Subcutaneous preadipocyte (primary cell): Measurements from ENCODE around the gene ASXL3. TPM values are rescaled to one million over a fixed set of nuclear protein-coding genes. Genes with fewer than 3 reads are reported as not detected.

Experiments
- total RNA-seq: library from RNA; depleted of rRNA; stranded (reverse); fragments of >200 nt; gene quantifications from 2 replicates; pipeline ENCODE4 v1.2.3, GENCODE V29; 2012

ASXL3 gene
- total RNA-seq, result 0.59 and 0.73 TPM in 2 replicates

DNA sequence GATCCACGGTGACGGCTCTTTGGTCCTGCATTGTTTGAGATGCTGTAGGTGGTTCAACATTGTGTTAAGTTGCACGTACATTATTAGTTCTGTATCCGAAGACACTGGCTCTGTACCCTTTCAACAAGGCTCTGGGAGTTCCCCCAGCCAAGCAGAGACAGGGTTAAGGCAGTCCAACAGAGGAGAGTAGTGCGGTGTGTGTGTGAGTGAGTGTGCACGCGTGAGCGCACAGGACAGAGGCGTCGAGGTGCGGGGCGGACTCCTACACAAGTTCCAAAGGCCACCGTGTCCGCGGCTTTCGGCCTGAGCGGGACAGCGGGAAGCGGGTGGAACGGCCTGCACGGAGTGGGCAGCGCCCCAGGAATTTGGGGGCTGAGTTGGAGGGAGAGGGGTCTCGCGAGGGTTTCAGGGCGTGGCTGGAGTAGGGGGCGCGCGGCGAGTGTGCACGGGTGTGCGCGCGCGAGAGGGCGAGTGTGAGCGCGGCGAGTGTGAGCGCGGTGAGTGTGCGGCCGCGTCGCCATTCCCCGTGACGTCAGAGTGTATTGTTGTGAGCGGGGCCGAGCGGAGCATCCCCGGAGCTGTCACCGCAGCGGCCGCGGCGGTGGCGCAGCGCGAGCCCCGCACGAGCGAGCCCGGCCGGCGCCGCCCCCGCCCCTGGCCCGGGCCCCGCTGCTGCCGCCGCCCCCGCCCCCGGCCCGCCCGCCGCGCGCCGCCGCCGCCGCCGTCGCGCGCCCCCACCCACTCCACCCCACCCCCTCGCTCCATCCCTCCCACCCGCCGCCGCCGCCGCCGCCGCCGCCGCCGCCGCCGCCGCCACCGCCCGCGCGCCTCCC lies at the start of gene ASXL3:
ASXL3 (plus strand) TSS at position 535 of the 833 bp plus-strand sequence. CDS start 413 bp downstream, outside the sequence.

Other genes starting within 250 kb of the ASXL3 start
- gene CCDC178, start 137.5 kb upstream of the ASXL3 start, total RNA-seq, result not detected in 2 replicates